Stimulated activated CD4-positive, alpha-beta T cell treated with anti-CD3 and anti-CD28 coated beads, Interleukin-1b, Interleukin-23, amount 100 ng/mL, for 24 hours (primary cell): ENCODE data around the gene PSEN1.

Source experiments
- DNase-seq, 4 experiments: peaks; one replicate each; pipeline ENCODE4 v3.0.0-alpha.2; 2020; ENCODE audit warnings: low read depth in 4 of 4, low spot score in 1 of 4

Gene PSEN1

GRCh38 chr14:73252491-73253322 lies 116.4 kb downstream of the PSEN1 start:
- DNase-seq: no peak

GRCh38 chr14:73253323-73253610 lies 117.0 kb downstream of the PSEN1 start:
- no peak for DNase-seq

GRCh38 chr14:73253721-73254120 lies 117.4 kb downstream of the PSEN1 start:
- no peak for DNase-seq

GRCh38 chr14:73254247-73255004 lies 118.1 kb downstream of the PSEN1 start:
- DNase-seq: no peak

- DNase-seq: no peak
Measured at GRCh38 chr14:73255005-73255400, 118.7 kb downstream of the PSEN1 start.

GRCh38 chr14:73255693-73256225 lies 119.5 kb downstream of the PSEN1 start:
- no peak for DNase-seq

- no peak for DNase-seq
Measured at GRCh38 chr14:73258076-73258475, 121.8 kb downstream of the PSEN1 start.

- DNase-seq: no peak
Measured at GRCh38 chr14:73258845-73259611, 122.7 kb downstream of the PSEN1 start.

- no peak for DNase-seq
Measured at GRCh38 chr14:73259837-73260236, 123.5 kb downstream of the PSEN1 start.

GRCh38 chr14:73260574-73260973 lies 124.3 kb downstream of the PSEN1 start:
- DNase-seq: no peak

GRCh38 chr14:73261075-73261474 lies 124.8 kb downstream of the PSEN1 start:
- no peak for DNase-seq

- no peak for DNase-seq
Measured at GRCh38 chr14:73261520-73262426, 125.5 kb downstream of the PSEN1 start.

- DNase-seq: no peak
Measured at GRCh38 chr14:73262427-73263183, 126.3 kb downstream of the PSEN1 start.

GRCh38 chr14:73263606-73264005 lies 127.3 kb downstream of the PSEN1 start:
- no peak for DNase-seq

- DNase-seq: no peak
Measured at GRCh38 chr14:73264080-73264884, 128.0 kb downstream of the PSEN1 start.

GRCh38 chr14:73264885-73265720 lies 128.8 kb downstream of the PSEN1 start:
- no peak for DNase-seq

- DNase-seq: no peak
Measured at GRCh38 chr14:73265721-73266046, 129.4 kb downstream of the PSEN1 start.

GRCh38 chr14:73266317-73266716 lies 130.0 kb downstream of the PSEN1 start:
- no peak for DNase-seq
